Skeletal muscle satellite cell (primary cell): Measurements from ENCODE around the gene ZNF181.
A peak's percentile ranks its signal among the peaks of the same experiment; 100 is the strongest.

Experiments used
- H3K27me3 ChIP-seq: 2 replicates; pipeline ENCODE4 v1.7.0; 2013; ENCODE audit warnings: low read length; ENCODE audit not compliant: control insufficient read depth, insufficient read depth
- H3K36me3 ChIP-seq: 2 replicates; pipeline ENCODE4 v1.7.0; 2013; ENCODE audit warnings: mild to moderate bottlenecking, control low read depth, low read length; ENCODE audit not compliant: insufficient read depth
- H3K4me1 ChIP-seq: 2 replicates; pipeline ENCODE4 v1.7.0; 2013; ENCODE audit warnings: low read length; ENCODE audit not compliant: control insufficient read depth, insufficient read depth
- H3K4me2 ChIP-seq: 2 replicates; pipeline ENCODE4 v1.7.0; 2013; ENCODE audit warnings: mild to moderate bottlenecking, low read length
- H3K4me3 ChIP-seq: 2 replicates; pipeline ENCODE4 v1.7.0; 2013; ENCODE audit warnings: low read length
- H3K9ac ChIP-seq: 2 replicates; pipeline ENCODE4 v1.7.0; 2013; ENCODE audit warnings: mild to moderate bottlenecking, low read depth, low read length, moderate library complexity
- H3K9me3 ChIP-seq: replicated peaks from 2 replicates; pipeline ENCODE4 v1.7.0; 2013; ENCODE audit warnings: mild to moderate bottlenecking, control low read depth, low read length

ZNF181 gene

GRCh38 chr19:34759218-34759917 is 25.3 kb downstream of the ZNF181 start:
- Histone ChIP-seq H3K4me2 (no peak overlapping the region), H3K9ac (no peak overlapping the region), H3K9me3 (peaks cover 59% of the 10 kb centered on the region), H3K4me3 (peak overlapping the region; percentile 13), H3K27me3 (no peaks in the 10 kb centered on the region), H3K4me1 (no peaks in the 10 kb centered on the region), H3K36me3 (peaks cover 24% of the 10 kb centered on the region)

GRCh38 chr19:34766386-34766785 is 32.3 kb downstream of the ZNF181 start:
- H3K36me3 ChIP-seq = peaks cover 72% of the 10 kb centered on the region
- peaks cover 31% of the 10 kb centered on the region for H3K9me3 ChIP-seq
- H3K9ac ChIP-seq = no peak overlapping the region
- H3K27me3 ChIP-seq = no peaks in the 10 kb centered on the region
- H3K4me2 ChIP-seq = no peak overlapping the region
- no peaks in the 10 kb centered on the region for H3K4me1 ChIP-seq
- no peak overlapping the region for H3K4me3 ChIP-seq

GRCh38 chr19:34767951-34768350 is 33.9 kb downstream of the ZNF181 start:
- no peak overlapping the region for H3K9ac ChIP-seq
- no peak overlapping the region for H3K4me3 ChIP-seq
- H3K36me3 ChIP-seq = peaks cover 64% of the 10 kb centered on the region
- H3K9me3 ChIP-seq = peaks cover 16% of the 10 kb centered on the region
- no peak overlapping the region for H3K4me2 ChIP-seq
- no peaks in the 10 kb centered on the region for H3K27me3 ChIP-seq
- no peaks in the 10 kb centered on the region for H3K4me1 ChIP-seq

DNA sequence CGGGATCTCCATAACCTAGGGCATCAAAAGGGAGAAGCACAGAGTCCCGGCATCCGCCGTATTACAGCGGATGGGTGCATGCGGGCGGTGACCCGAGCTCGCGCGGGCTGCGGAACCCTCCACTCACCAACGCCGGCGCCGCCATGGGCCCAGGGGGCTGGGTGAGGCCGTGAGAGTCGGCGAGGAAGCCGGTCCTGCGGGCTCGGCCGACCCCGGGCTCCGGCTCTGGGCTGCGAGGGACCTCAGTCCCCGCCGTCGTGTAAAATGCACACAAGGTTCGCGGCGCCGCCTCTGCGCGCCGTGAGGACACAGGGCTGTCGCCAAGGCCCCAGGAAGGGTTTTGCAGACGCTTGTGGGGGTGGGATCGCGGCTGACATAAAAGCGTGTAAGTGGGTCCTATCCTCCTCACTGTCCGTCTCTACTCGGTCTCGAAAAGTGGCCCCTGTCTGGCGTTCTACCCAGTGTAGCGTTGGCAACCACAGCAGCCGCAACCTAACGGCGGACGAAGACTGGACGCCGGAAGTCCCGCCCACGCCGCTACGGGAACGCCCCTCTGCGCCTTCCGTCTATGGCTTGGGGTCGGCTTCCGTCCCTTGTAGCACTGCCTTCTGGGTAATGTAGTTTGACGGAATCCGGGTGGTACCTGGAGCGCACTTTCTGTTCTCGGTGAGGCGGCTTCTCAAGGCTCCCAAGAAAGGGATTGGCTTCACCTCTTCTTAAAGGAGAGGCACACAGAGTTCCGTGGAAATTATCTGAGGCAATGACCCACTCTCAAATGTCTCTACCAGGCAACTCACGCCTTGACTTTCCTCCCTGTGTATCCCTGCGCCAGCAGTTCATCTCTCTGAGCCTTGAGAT is 38.9 kb downstream of the ZNF181 start, which contains the start of gene ZNF599:
Gene ZNF599, minus strand, starts transcription at position 519 of the 858 bp plus-strand sequence. Its CDS starts 374 bp downstream, at position 145.
- Histone ChIP-seq H3K4me2 (peak within 1 kb of the TSS; percentile 93), H3K36me3 (peaks cover 19% of the 10 kb centered on the region), H3K4me3 (peak within 1 kb of the TSS; percentile 83), H3K9me3 (no peaks in the 10 kb centered on the region), H3K9ac (peak within 1 kb of the TSS; percentile 83), H3K4me1 (no peaks in the 10 kb centered on the region), H3K27me3 (no peaks in the 10 kb centered on the region)

GRCh38 chr19:34773555-34773864 is 39.5 kb downstream of the ZNF181 start:
- H3K36me3 ChIP-seq = peaks cover 15% of the 10 kb centered on the region
- H3K4me3 ChIP-seq = peak overlapping the region; percentile 83
- no peak overlapping the region for H3K9ac ChIP-seq
- no peaks in the 10 kb centered on the region for H3K27me3 ChIP-seq
- H3K4me2 ChIP-seq = peak overlapping the region; percentile 93
- no peaks in the 10 kb centered on the region for H3K4me1 ChIP-seq
- H3K9me3 ChIP-seq = no peaks in the 10 kb centered on the region

- Histone ChIP-seq H3K9ac (no peak overlapping the region), H3K9me3 (no peaks in the 10 kb centered on the region), H3K4me2 (no peak overlapping the region), H3K4me3 (no peak overlapping the region), H3K36me3 (peaks cover 1% of the 10 kb centered on the region), H3K27me3 (no peaks in the 10 kb centered on the region), H3K4me1 (no peaks in the 10 kb centered on the region)
Observed at GRCh38 chr19:34774857-34775256, 40.8 kb downstream of the ZNF181 start.

- Histone ChIP-seq H3K4me1 (no peaks in the 10 kb centered on the region), H3K4me3 (no peak overlapping the region), H3K9me3 (no peaks in the 10 kb centered on the region), H3K9ac (no peak overlapping the region), H3K27me3 (no peaks in the 10 kb centered on the region), H3K4me2 (no peak overlapping the region), H3K36me3 (no peaks in the 10 kb centered on the region)
Observed at GRCh38 chr19:34778342-34778741, 44.3 kb downstream of the ZNF181 start.

DNA sequence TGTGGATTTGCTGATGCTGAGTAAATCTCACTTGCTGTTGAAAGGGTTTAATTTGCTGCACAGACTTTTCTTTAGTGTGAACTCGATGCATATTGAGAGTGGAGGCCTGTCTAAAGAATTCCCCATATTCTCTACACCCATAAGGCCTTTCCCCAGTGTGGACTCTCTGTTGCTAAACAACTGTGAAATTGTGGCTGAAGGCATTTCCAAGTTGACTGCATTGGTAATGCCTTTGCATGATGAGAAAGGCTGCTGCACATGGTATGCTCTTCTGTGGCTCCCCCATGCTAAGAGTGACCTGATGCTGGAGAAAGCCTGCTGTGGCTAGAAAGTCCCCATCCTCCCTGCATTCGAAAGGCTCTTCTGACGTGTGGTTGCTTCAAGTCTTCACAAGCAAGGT is 45.6 kb downstream of the ZNF181 start:
- H3K4me2 ChIP-seq = no peak overlapping the region
- H3K4me3 ChIP-seq = no peak overlapping the region
- no peaks in the 10 kb centered on the region for H3K36me3 ChIP-seq
- no peaks in the 10 kb centered on the region for H3K9me3 ChIP-seq
- H3K4me1 ChIP-seq = no peaks in the 10 kb centered on the region
- H3K9ac ChIP-seq = no peak overlapping the region
- no peaks in the 10 kb centered on the region for H3K27me3 ChIP-seq

GRCh38 chr19:34786236-34786635 is 52.2 kb downstream of the ZNF181 start:
- H3K9me3 ChIP-seq = no peaks in the 10 kb centered on the region
- no peak overlapping the region for H3K4me3 ChIP-seq
- no peaks in the 10 kb centered on the region for H3K4me1 ChIP-seq
- no peaks in the 10 kb centered on the region for H3K27me3 ChIP-seq
- no peaks in the 10 kb centered on the region for H3K36me3 ChIP-seq
- H3K9ac ChIP-seq = no peak overlapping the region
- no peak overlapping the region for H3K4me2 ChIP-seq

DNA sequence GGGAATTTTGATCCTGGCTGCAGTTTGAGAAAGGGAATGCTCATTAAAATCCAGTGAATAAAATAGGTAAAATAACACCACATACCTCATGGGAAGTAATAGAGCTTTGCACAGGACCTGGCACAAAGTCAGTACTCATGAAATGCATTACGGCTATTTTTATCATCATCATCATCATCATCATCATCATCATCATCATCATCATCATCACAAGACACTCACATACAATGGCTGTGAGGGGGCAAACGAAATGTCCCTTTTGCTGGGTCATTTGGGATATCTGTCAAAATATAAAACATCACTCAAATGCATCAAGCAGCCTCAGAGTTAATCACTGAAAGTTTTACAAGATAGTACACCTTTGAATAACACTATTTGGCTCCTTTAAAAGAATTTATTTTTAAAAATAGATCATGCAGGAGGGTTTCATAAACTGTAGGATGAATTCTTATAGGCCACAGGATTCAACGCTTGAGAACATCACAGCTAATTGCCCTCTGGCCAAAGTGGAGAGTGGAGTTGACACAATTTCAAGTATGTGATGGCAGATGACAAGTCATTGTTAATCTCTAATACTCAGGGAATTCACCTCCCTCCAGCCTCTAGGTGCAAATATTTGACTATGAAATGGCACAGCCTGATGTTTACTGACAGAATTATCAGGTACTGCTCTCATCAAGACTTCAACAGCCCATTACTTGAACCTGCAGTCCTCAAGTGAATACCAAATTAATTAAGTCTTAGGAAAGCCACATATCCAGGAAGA is 53.2 kb downstream of the ZNF181 start:
- Histone ChIP-seq H3K4me3 (no peak overlapping the region), H3K4me1 (no peaks in the 10 kb centered on the region), H3K9ac (no peak overlapping the region)

GRCh38 chr19:34788074-34788473 is 54.0 kb downstream of the ZNF181 start:
- Histone ChIP-seq H3K9ac (no peak overlapping the region), H3K27me3 (no peaks in the 10 kb centered on the region), H3K36me3 (no peaks in the 10 kb centered on the region), H3K4me1 (no peaks in the 10 kb centered on the region), H3K4me2 (no peak overlapping the region), H3K9me3 (no peaks in the 10 kb centered on the region), H3K4me3 (no peak overlapping the region)

More for the DNA sequence above, 53.2 kb downstream of the ZNF181 start:
- Histone ChIP-seq H3K9me3 (no peaks in the 10 kb centered on the region), H3K27me3 (no peaks in the 10 kb centered on the region), H3K36me3 (no peaks in the 10 kb centered on the region), H3K4me2 (no peak overlapping the region)
